A549 (cell line): ENCODE data around the gene LRGUK. TPM values are rescaled to one million over a fixed set of nuclear protein-coding genes. Genes with fewer than 3 reads are reported as not detected.

Experiments
- ATAC-seq, 2 experiments: fragments of 200-7000 bp in 1 of 2; fragments of >200 bp in 1 of 2; cut with Nextera tagmentation in 1 of 2; cut with Tn5 transposase in 1 of 2; 3 replicates each; pipeline versions ENCODE4 v1.8.0 to v1.9.1; 2018 to 2020; ENCODE audit warnings: mild to moderate bottlenecking in 1 of 2, moderate library complexity in 1 of 2
- CTCF ChIA-PET: fragments of 300-600 bp; sonication (Branson Sonifier 250); formaldehyde crosslinking; extraction: SDS; loops from one replicate; lab custom pipeline; 2021; ENCODE audit warnings: antibody characterized with exemption, inconsistent platforms; lab: Yijun Ruan, JAX
- POLR2A ChIA-PET: fragments of 350-600 bp; formaldehyde crosslinking; extraction: SDS; loops from one replicate; lab custom pipeline; 2021; ENCODE audit warnings: antibody characterized with exemption, inconsistent platforms; lab: Yijun Ruan, JAX
- DNase-seq, 2 experiments: peaks; one replicate each; pipeline versions ENCODE4 v3.0.0 to v3.0.0-alpha.2; 2011 to 2016; ENCODE audit warnings: low read depth in 1 of 2, low spot score in 1 of 2
- FAIRE-seq: peaks from 2 replicates; lab custom pipeline; 2011; peaks lifted over from hg19 to GRCh38; lab: Jason Lieb, UNC
- H3K27ac ChIP-seq, 2 experiments: fragments of >200 bp; sonication (Bioruptor Twin); formaldehyde crosslinking; 3 replicates each; pipeline ENCODE4 v1.5.1; 2016 to 2017
- H3K4me1 ChIP-seq: fragments of >200 bp; sonication (Bioruptor Twin); formaldehyde crosslinking; 3 replicates; pipeline ENCODE4 v1.6.1; 2016
- H3K4me2 ChIP-seq: fragments of >200 bp; sonication (Bioruptor Twin); formaldehyde crosslinking; 3 replicates; pipeline ENCODE4 v1.6.1; 2016
- H3K4me3 ChIP-seq: fragments of >200 bp; sonication (Bioruptor Twin); formaldehyde crosslinking; 3 replicates; pipeline ENCODE4 v1.5.1; 2016
- H3K9me3 ChIP-seq: fragments of >200 bp; sonication (Bioruptor Twin); formaldehyde crosslinking; 3 replicates; pipeline ENCODE4 v1.6.1; 2016
- CBX8 ChIP-seq: fragments of 200-600 bp; sonication (generic); IDR thresholded peaks from 2 replicates; pipeline ENCODE4 v1.6.1; 2016
- CHD4 ChIP-seq: fragments of 200-600 bp; sonication (generic); IDR thresholded peaks from 2 replicates; pipeline ENCODE4 v1.6.1; 2016; ENCODE audit warnings: antibody characterized with exemption, mild to moderate bottlenecking, borderline replicate concordance
- E2F6 ChIP-seq: IDR thresholded peaks from 2 replicates; pipeline ENCODE4 v1.6.1; 2012; ENCODE audit warnings: low read depth, borderline replicate concordance
- FOXS1 ChIP-seq: fragments of 250-450 bp; sonication (Bioruptor Pico); IDR thresholded peaks from 2 replicates; pipeline ENCODE4 v1.5.0; 2020; ENCODE audit warnings: mild to moderate bottlenecking, moderate library complexity
- GATA3 ChIP-seq: IDR thresholded peaks from 2 replicates; pipeline ENCODE4 v1.6.1; 2012; ENCODE audit warnings: borderline replicate concordance
- HDAC2 ChIP-seq: fragments of 200-600 bp; sonication (generic); IDR thresholded peaks from 2 replicates; pipeline ENCODE4 v1.6.1; 2016
- JUNB ChIP-seq: fragments of >200 bp; sonication (Bioruptor Twin); formaldehyde crosslinking; IDR thresholded peaks from 2 replicates; pipeline ENCODE4 v1.6.1; 2016
- KDM1A ChIP-seq: fragments of 200-600 bp; sonication (generic); IDR thresholded peaks from 2 replicates; pipeline ENCODE4 v1.6.1; 2016; ENCODE audit warnings: low read depth, mild to moderate bottlenecking
- MAFK ChIP-seq: fragments of 450-650 bp; IDR thresholded peaks from 2 replicates; pipeline ENCODE4 v1.6.1; 2014; ENCODE audit not compliant: partially characterized antibody
- MAZ ChIP-seq: fragments of 150-350 bp; IDR thresholded peaks from 2 replicates; pipeline ENCODE4 v1.6.1; 2014; ENCODE audit warnings: antibody characterized with exemption, low read depth, low read length, borderline replicate concordance
- NFE2L2 ChIP-seq: fragments of 150-350 bp; conservative IDR thresholded peaks from 2 replicates; pipeline ENCODE4 v1.6.1; 2014; ENCODE audit warnings: low read length
- PHF8 ChIP-seq: fragments of 200-600 bp; sonication (generic); IDR thresholded peaks from 2 replicates; pipeline ENCODE4 v1.6.1; 2016; ENCODE audit warnings: low read depth, mild to moderate bottlenecking, antibody characterized with exemption, moderate library complexity, borderline replicate concordance
- POLR2A ChIP-seq: IDR thresholded peaks from 2 replicates; pipeline ENCODE4 v1.6.1; 2012; ENCODE audit warnings: mild to moderate bottlenecking, low read length
- RFX5 ChIP-seq: fragments of 450-650 bp; IDR thresholded peaks from 2 replicates; pipeline ENCODE4 v1.7.1; 2014; ENCODE audit warnings: antibody characterized with exemption, mild to moderate bottlenecking, moderate library complexity
- SREBF2 ChIP-seq: fragments of 450-650 bp; IDR thresholded peaks from 2 replicates; pipeline ENCODE4 v1.6.1; 2014; ENCODE audit warnings: mild to moderate bottlenecking, moderate library complexity
- ZFP36 ChIP-seq: fragments of 450-650 bp; IDR thresholded peaks from 2 replicates; pipeline ENCODE4 v1.6.1; 2014; ENCODE audit warnings: borderline replicate concordance; ENCODE audit not compliant: partially characterized antibody
- ZNF302 ChIP-seq: fragments of 250-450 bp; sonication (Bioruptor Pico); IDR thresholded peaks from 2 replicates; pipeline ENCODE4 v1.9.0; 2021; ENCODE audit warnings: inconsistent platforms, mild to moderate bottlenecking, moderate library complexity
- ZSCAN20 ChIP-seq: fragments of 250-450 bp; sonication (Bioruptor Pico); IDR thresholded peaks from 2 replicates; pipeline ENCODE4 v1.8.0; 2022; ENCODE audit warnings: mild to moderate bottlenecking, moderate library complexity
- WGBS: methylation state at CpG from one replicate; pipeline ENCODE4 v1.1.6; 2017; ENCODE audit errors: missing lambda C conversion rate; 5-methylcytosine and 5-hydroxymethylcytosine counted together
- polyA plus RNA-seq, 4 experiments: library from polyadenylated mRNA; depleted of rRNA in 3 of 4; stranded (reverse); fragments of >200 nt; fragmentation: RNase III in 1 of 4; extraction: RNeasy Plus Mini Kit Qiagen cat#74134 plus additional on column Dnase treatment in 1 of 4; gene quantifications; 2 replicates in 3 of 4; 3 replicates in 1 of 4; pipeline ENCODE4 v1.2.3, GENCODE V29; 2011 to 2017
- TF ChIP-seq, protein P1 (sequence below): fragments of 150-350 bp; IDR thresholded peaks from 2 replicates; pipeline ENCODE4 v1.6.1; 2014; ENCODE audit warnings: low read depth, mild to moderate bottlenecking, low read length
- TF ChIP-seq, protein P2 (sequence below): IDR thresholded peaks from 2 replicates; pipeline ENCODE4 v1.6.1; 2012

Gene LRGUK
- polyA plus RNA-seq, 2 of the 4 experiments (the other 2 are of a cell fraction), result 0.28 to 0.32 TPM

DNA sequence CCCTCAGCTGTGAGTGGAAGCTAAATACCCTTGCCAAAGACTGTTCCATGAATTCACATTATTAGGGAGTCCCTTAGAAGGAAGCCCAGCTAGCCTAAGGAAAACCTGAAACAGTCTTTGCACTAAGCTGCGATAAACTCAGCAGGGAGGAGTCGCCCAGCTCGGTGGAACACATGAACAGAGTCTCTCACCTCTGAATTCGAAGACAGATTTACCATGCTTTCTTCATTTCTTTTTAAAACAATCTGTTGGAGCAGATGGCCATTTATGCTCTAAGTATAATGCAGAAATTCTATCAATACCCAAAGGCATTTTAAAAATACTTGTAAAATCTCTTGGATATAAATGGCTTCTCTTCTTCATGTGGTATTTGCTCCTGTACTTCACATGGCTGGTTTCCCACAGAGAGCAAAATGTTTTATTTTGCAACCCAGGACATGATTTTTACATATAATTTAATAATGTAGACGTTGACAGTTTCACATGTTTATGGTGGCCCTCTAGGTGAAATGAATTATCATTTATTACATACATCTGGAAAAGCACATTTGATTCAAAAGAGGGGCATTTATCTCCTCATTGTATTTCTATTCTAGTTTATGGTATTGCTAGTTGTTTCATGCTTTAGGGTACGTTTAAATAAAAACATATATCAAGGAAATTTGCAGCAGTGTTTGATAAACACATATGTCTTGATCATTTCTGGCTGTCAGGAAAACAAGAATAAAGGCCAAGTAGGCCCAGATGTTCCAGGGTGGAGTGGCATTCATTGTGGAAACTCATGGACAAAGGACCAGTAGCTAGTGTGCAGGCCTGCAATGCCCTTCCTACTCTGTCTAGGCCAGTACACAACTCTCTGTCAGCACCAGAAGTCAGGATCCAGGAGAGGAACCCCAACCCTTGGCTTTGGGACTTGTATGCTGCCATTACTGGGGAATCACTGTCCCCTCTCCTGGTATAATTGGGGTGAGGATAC, 52.2 kb downstream of the LRGUK start:
- ChIA-PET POLR2A (no interaction called here), CTCF (interaction anchor here (0.6 to 1.6 kb wide), 4 partner anchors 22 to 254 kb away, joined by 3 to 4 read pairs (median 3); no protein-coding TSS in a partner anchor)
- Histone ChIP-seq H3K4me2 (no peak overlapping the region), H3K4me1 (peaks cover 12% of the 10 kb centered on the region), H3K4me3 (no peak overlapping the region), H3K27ac (no peak overlapping the region), H3K9me3 (no peaks in the 10 kb centered on the region)
- 54% methylated on average over 6 of the region's 6 CpGs for WGBS
- ATAC-seq (no peak), FAIRE-seq (peak; percentile 88), DNase-seq (no peak)
- no peak for TF ChIP-seq ZFP36
- TF ChIP-seq CHD4, result no peak
- TF ChIP-seq E2F6, result no peak

DNA sequence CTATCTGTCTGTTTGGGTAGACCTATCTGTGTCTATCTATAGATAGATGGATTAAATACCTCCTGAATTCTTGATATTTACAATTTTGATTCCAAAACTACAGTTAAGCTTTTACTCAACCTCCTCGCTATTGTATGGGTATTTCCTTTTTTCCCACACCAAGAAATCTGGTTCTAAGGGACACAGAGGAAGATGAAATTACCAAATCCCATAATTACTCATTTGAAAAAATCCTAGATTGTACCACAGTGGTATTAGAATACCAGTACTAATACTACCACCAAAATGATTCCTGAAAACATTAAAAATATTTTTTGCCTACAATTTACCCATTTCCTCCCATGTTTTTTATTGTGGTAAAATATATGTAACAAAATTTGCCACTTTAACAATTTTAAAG, 53.2 kb downstream of the LRGUK start:
- Histone ChIP-seq H3K27ac (no peak overlapping the region), H3K9me3 (no peaks in the 10 kb centered on the region), H3K4me3 (no peak overlapping the region), H3K4me2 (no peak overlapping the region), H3K4me1 (peaks cover 2% of the 10 kb centered on the region)
- no peak for ATAC-seq
- ChIA-PET CTCF (interaction anchor here (1.0 to 1.8 kb wide), 3 partner anchors 23 to 253 kb away, joined by 3 to 4 read pairs (median 4); no protein-coding TSS in a partner anchor), POLR2A (no interaction called here)
- peak; percentile 36 for FAIRE-seq
- WGBS, result 77% methylated on average over 1 of the region's 1 CpG
- no peak for TF ChIP-seq CBX8
- TF ChIP-seq CHD4, result no peak
- TF ChIP-seq MAFK, result no peak
- TF ChIP-seq PHF8, result no peak
- no peak for TF ChIP-seq JUNB
- no peak for TF ChIP-seq KDM1A
- TF ChIP-seq GATA3, result no peak
- TF ChIP-seq RFX5, result no peak
- no peak for DNase-seq

- TF ChIP-seq SREBF2 (no peak), FOXS1 (no peak), POLR2A (no peak), NFE2L2 (no peak), ZNF302 (no peak), MAZ (no peak), MAFK (no peak), ZSCAN20 (CRISPR knock-in tag) (no peak), HDAC2 (no peak), CHD4 (no peak), JUNB (no peak)
- TF ChIP-seq, protein P1, sequence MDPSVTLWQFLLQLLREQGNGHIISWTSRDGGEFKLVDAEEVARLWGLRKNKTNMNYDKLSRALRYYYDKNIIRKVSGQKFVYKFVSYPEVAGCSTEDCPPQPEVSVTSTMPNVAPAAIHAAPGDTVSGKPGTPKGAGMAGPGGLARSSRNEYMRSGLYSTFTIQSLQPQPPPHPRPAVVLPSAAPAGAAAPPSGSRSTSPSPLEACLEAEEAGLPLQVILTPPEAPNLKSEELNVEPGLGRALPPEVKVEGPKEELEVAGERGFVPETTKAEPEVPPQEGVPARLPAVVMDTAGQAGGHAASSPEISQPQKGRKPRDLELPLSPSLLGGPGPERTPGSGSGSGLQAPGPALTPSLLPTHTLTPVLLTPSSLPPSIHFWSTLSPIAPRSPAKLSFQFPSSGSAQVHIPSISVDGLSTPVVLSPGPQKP, result no peak
- TF ChIP-seq, protein P2, sequence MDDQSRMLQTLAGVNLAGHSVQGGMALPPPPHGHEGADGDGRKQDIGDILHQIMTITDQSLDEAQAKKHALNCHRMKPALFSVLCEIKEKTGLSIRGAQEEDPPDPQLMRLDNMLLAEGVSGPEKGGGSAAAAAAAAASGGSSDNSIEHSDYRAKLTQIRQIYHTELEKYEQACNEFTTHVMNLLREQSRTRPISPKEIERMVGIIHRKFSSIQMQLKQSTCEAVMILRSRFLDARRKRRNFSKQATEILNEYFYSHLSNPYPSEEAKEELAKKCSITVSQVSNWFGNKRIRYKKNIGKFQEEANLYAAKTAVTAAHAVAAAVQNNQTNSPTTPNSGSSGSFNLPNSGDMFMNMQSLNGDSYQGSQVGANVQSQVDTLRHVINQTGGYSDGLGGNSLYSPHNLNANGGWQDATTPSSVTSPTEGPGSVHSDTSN, result no peak
- TF ChIP-seq, all 56 proteins: peak for 0
- no peaks in the 10 kb centered on the region for H3K4me1 ChIP-seq
- H3K9me3 ChIP-seq, result no peaks in the 10 kb centered on the region
- no peak for ATAC-seq
- DNase-seq, result no peak
- FAIRE-seq, result no peak
- ChIA-PET POLR2A (no interaction called here), CTCF (interaction anchor here (1.7 kb wide), 1 partner anchor 239 kb away, joined by 4 read pairs; no protein-coding TSS in a partner anchor)
- H3K4me3 ChIP-seq, result no peak overlapping the region
- no peak overlapping the region for H3K27ac ChIP-seq
- 29% methylated on average over 3 of the region's 3 CpGs for WGBS
- no peak overlapping the region for H3K4me2 ChIP-seq
Measured at GRCh38 chr7:134182078-134182477, 54.9 kb downstream of the LRGUK start.
